Progenitor cell of endocrine pancreas (in vitro differentiated cells): ENCODE measurements around the gene PTK6. TPM values are rescaled to one million over a fixed set of nuclear protein-coding genes. Genes with fewer than 3 reads are reported as not detected.

Source experiments
- DNase-seq: peaks from one replicate; pipeline ENCODE4 v3.0.0; 2021; ENCODE audit warnings: low spot score; ENCODE audit not compliant: unreplicated experiment
- H3K27ac Mint-ChIP-seq: 2 replicates; pipeline ENCODE4 v1.8.0; 2021; ENCODE audit warnings: mild to moderate bottlenecking, moderate library complexity, mixed read lengths
- H3K27me3 Mint-ChIP-seq: 2 replicates; pipeline ENCODE4 v1.8.0; 2021; ENCODE audit warnings: mixed read lengths
- H3K36me3 Mint-ChIP-seq: 2 replicates; pipeline ENCODE4 v1.8.0; 2022; ENCODE audit warnings: mixed read lengths; ENCODE audit not compliant: insufficient read depth
- H3K4me1 Mint-ChIP-seq: 2 replicates; pipeline ENCODE4 v1.8.0; 2021; ENCODE audit warnings: low read depth, mixed read lengths
- H3K4me3 Mint-ChIP-seq: 2 replicates; pipeline ENCODE4 v1.8.0; 2021; ENCODE audit warnings: low read depth, mild to moderate bottlenecking, moderate library complexity, mixed read lengths
- H3K9me3 Mint-ChIP-seq: 2 replicates; pipeline ENCODE4 v1.8.0; 2021; ENCODE audit warnings: low read depth, mixed read lengths
- total RNA-seq: library from RNA; stranded (reverse); gene quantifications from 2 replicates; pipeline ENCODE4 v1.2.1, GENCODE V29; 2021
- TF ChIP-seq, protein P1 (sequence below): fragments of 200-600 bp; sonication (generic); IDR thresholded peaks from one replicate; pipeline ENCODE4 v1.5.0; 2021; ENCODE audit warnings: antibody characterized with exemption, mild to moderate bottlenecking; ENCODE audit not compliant: unreplicated experiment

Gene PTK6
- total RNA-seq, 1 donor from 2014 or later = 0.29 TPM

DNA sequence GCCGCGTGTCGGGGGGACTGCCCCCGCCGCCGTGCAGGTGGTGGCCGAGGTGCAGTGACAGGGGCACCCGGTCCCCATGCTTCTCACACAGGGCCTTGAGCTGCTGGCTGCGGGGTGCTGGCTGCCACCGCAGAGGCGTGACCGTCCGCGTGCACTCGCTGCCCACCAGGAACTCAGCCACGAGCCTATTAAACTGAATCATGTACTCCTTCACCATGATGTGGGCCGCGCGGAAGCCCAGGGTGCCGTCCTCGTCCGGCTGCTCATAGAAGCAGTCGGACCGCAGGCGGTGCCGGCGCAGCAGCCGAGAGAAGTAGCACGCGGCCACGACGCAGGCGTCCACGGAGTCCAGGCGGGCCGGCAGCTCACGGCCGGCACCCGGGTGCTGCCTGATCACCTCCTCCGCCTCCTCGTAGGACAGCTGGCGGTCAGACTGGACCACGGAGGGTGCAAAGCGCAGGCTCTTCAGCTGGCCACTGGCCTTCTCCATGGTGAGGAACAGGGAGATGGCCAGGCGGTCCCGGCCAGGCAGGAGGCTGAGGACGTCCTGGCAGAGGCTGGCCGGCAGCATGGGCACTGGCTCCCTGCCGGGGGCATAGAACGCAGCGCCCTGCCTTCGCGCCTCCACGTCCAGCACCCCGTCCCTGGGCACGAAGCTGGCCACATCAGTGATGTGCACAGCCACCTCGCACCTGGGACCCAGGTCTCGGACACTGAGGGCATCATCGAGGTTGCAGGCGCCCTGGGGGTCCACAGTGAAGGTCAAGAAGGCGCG, 27.0 kb upstream of the PTK6 start:
- H3K27ac Mint-ChIP-seq = no peak overlapping the region
- DNase-seq = no peak
- H3K4me3 Mint-ChIP-seq = no peak overlapping the region
- H3K9me3 Mint-ChIP-seq = no peaks in the 10 kb centered on the region
- no peaks in the 10 kb centered on the region for H3K27me3 Mint-ChIP-seq
- H3K36me3 Mint-ChIP-seq = peaks cover 3% of the 10 kb centered on the region
- TF ChIP-seq, protein P1, sequence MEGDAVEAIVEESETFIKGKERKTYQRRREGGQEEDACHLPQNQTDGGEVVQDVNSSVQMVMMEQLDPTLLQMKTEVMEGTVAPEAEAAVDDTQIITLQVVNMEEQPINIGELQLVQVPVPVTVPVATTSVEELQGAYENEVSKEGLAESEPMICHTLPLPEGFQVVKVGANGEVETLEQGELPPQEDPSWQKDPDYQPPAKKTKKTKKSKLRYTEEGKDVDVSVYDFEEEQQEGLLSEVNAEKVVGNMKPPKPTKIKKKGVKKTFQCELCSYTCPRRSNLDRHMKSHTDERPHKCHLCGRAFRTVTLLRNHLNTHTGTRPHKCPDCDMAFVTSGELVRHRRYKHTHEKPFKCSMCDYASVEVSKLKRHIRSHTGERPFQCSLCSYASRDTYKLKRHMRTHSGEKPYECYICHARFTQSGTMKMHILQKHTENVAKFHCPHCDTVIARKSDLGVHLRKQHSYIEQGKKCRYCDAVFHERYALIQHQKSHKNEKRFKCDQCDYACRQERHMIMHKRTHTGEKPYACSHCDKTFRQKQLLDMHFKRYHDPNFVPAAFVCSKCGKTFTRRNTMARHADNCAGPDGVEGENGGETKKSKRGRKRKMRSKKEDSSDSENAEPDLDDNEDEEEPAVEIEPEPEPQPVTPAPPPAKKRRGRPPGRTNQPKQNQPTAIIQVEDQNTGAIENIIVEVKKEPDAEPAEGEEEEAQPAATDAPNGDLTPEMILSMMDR = no peak
- no peaks in the 10 kb centered on the region for H3K4me1 Mint-ChIP-seq

DNA sequence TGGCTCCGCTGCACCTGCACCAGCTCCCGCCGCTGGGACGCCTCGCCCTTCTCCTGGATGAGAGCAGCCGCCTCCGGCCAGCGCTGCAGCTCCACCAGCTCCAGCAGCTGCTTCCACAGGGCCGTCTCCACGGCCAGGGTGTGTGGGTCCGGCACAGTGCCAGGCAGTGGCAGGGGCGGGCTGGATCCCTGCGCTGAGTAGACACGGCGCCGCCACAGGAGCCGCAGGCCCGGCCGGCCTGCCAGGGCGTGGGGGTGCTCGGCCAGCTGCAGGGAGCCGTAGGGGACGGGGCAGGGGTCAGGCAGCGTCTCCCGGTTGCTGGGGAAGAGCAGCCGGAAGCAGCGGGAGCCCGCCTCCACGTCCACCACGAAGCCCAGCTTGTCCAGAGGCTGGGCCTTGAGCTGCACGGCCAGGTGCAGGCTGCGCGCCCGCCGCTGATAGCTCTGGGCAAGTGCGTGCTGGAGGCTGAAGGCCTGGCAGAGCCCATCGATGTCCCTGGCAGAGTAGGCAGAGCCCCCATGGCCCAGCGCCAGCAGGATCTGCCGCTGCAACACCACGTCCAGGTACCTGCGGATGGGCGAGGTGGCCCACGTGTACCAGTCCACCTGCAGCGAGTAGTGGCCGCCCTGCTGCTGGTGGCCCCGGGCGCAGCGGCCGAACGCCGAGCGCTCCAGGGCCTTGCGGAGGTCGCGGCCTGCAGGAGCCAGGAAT, 26.2 kb upstream of the PTK6 start:
- TF ChIP-seq, protein P1 = no peak
- peaks cover 3% of the 10 kb centered on the region for H3K36me3 Mint-ChIP-seq
- H3K27me3 Mint-ChIP-seq = no peaks in the 10 kb centered on the region
- H3K4me1 Mint-ChIP-seq = no peaks in the 10 kb centered on the region
- no peak for DNase-seq
- H3K9me3 Mint-ChIP-seq = no peaks in the 10 kb centered on the region
- no peak overlapping the region for H3K27ac Mint-ChIP-seq
- H3K4me3 Mint-ChIP-seq = no peak overlapping the region

DNA sequence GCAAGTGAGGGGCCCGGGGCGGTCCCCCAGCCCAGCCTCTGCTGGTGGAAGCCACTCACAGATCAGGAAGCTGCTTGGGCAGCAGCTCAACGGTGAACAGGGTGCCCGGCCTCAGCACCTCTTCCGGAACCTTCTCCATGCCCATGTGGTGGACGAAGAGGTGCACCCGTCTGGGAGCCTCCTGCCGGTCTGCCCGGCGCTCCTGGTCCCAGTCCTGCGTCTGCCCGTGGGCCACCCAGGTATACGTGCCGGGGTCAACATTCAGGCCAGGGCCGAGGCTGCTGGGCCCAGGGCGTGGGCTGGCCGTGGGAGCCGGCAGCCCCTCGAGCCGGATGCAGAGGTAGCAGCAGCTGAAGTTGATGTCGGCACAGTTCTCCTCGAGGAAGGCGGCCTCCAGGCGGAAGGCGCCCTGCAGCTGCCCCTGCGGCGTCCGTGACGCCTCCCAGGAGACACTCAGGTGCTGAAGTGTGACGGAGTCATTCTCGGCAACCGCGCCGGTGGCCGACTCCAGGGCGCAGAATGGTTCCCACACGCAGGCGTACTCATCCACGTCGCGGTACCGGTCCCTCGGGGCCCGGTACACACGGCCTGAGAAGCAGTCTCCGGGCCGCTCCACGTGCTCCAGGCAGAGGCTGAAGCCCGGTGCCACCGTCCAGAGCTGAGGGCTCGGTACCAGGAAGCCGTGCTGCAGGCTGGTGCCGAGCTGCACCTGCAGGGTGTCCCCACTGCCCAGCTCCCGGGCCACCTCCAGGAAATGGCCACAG, 25.5 kb upstream of the PTK6 start:
- H3K9me3 Mint-ChIP-seq = no peaks in the 10 kb centered on the region
- DNase-seq = no peak
- H3K4me3 Mint-ChIP-seq = no peak overlapping the region
- H3K27me3 Mint-ChIP-seq = no peaks in the 10 kb centered on the region
- TF ChIP-seq, protein P1 = no peak
- no peaks in the 10 kb centered on the region for H3K4me1 Mint-ChIP-seq
- H3K36me3 Mint-ChIP-seq = peaks cover 3% of the 10 kb centered on the region
- no peak overlapping the region for H3K27ac Mint-ChIP-seq

DNA sequence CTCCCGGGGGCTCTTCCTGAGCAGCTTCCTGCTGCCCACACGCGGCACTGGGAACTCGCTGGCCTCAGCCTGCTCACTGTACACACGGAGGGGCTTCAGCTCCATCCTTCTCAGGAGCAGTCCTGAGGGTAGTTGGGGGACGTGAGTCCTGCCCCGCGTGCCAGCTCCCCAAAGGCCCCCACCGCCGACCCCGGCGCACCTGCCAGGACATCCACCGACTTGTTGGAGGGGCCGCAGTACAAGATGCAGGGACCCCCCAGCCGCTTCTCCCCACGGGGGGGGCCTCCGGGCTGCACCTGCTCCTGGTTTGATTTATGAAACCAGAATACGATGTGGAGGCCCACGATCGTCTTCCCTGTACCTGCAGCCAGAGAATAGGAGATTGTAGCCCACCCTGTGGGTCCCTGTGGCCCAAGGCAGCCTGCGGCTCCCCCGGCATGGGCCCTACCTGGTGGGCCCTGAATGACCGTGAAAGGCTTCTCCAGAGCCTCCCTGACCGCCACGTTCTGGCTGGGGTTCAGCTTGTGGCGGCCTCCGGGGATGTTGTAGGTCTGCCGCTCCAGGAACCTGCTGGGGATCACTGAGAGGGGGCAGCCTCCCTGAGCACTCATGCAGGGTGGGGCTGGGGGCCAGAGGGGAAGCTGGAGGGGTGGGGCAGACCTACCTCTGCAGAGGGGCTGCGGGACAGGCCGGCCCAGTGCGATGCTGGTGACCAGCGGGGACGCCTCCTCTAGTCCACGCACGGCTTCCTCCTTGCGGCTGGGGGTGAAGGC, 24.6 kb upstream of the PTK6 start:
- Mint-ChIP-seq H3K36me3 (peaks cover 3% of the 10 kb centered on the region), H3K27me3 (no peaks in the 10 kb centered on the region), H3K4me3 (no peak overlapping the region), H3K27ac (no peak overlapping the region), H3K9me3 (no peaks in the 10 kb centered on the region), H3K4me1 (no peaks in the 10 kb centered on the region)
- TF ChIP-seq, protein P1 = no peak
- no peak for DNase-seq
